COLO829 (cell line): Measurements from ENCODE around the gene IDUA.
A peak's percentile ranks its signal among the peaks of the same experiment; 100 is the strongest.
"Not testable (repeated sequence)": the region's sequence is repeated elsewhere in the genome, so short reads cannot be mapped to it uniquely, and the experiment has no call there.

Experiments used
- DNase-seq: peaks from one replicate; pipeline ENCODE4 v3.0.0; 2012; ENCODE audit warnings: low spot score

The IDUA gene

GRCh38 chr4:967113-968104, 19.4 kb upstream of the IDUA start:
- no peak for DNase-seq

- no peak for DNase-seq
These were observed 18.6 kb upstream of the IDUA start for GRCh38 chr4:968221-968620.

GRCh38 chr4:968621-969394, 18.0 kb upstream of the IDUA start:
- DNase-seq = no peak

GRCh38 chr4:970046-970745, 16.6 kb upstream of the IDUA start:
- no peak for DNase-seq

- no peak for DNase-seq
These were observed 15.9 kb upstream of the IDUA start for GRCh38 chr4:970854-971520.

GRCh38 chr4:971666-972500, 15.0 kb upstream of the IDUA start:
- DNase-seq = no peak

GRCh38 chr4:972651-973424, 14.0 kb upstream of the IDUA start:
- DNase-seq = no peak

- peak; percentile 78 for DNase-seq
These were observed 13.1 kb upstream of the IDUA start, which contains the start of gene DGKQ for GRCh38 chr4:973431-974397. Gene DGKQ, minus strand, starts transcription at chr4:973569. Its CDS starts 87 bp downstream, at chr4:973482.

- no peak for DNase-seq
These were observed 12.2 kb upstream of the IDUA start for GRCh38 chr4:974668-975067.

- DNase-seq = not testable (repeated sequence)
These were observed 10.8 kb upstream of the IDUA start for GRCh38 chr4:976016-976415.

- no peak for DNase-seq
These were observed 7.7 kb upstream of the IDUA start for GRCh38 chr4:978957-979701.

GRCh38 chr4:982291-982690, 4.6 kb upstream of the IDUA start:
- DNase-seq = no peak

- DNase-seq = no peak
These were observed 4.0 kb upstream of the IDUA start for GRCh38 chr4:982814-983213.

- no peak for DNase-seq
These were observed 2.3 kb upstream of the IDUA start for GRCh38 chr4:984336-985054.

- no peak for DNase-seq
These were observed 1.6 kb upstream of the IDUA start for GRCh38 chr4:985123-985830.

- DNase-seq = no peak
These were observed 391 bp upstream of the IDUA start for GRCh38 chr4:986428-986878.
